Suprapubic skin (tissue), 4 donors: ENCODE data around the gene CHD2.

Experiments used
- POLR2A ChIP-seq, 2 donors: fragments of 450-650 bp; IDR thresholded peaks; one replicate each; pipeline ENCODE4 v1.6.1; 2017; ENCODE audit warnings: antibody characterized with exemption in 2 of 2, mild to moderate bottlenecking in 2 of 2, moderate library complexity in 2 of 2
- POLR2AphosphoS5 ChIP-seq, 3 donors: sonication (generic); formaldehyde crosslinking; IDR thresholded peaks; one replicate each; pipeline ENCODE4 v1.6.1; 2017; ENCODE audit warnings: antibody characterized with exemption in 3 of 3
- TF ChIP-seq, protein P1 (sequence below), 2 donors: fragments of 200-600 bp in 1 of 2; fragments of 450-650 bp in 1 of 2; sonication (generic) in 1 of 2; IDR thresholded peaks; one replicate each; pipeline ENCODE4 v1.5.1; 2016 to 2019; ENCODE audit warnings: antibody characterized with exemption in 2 of 2, mild to moderate bottlenecking in 1 of 2, moderate library complexity in 1 of 2

DNA sequence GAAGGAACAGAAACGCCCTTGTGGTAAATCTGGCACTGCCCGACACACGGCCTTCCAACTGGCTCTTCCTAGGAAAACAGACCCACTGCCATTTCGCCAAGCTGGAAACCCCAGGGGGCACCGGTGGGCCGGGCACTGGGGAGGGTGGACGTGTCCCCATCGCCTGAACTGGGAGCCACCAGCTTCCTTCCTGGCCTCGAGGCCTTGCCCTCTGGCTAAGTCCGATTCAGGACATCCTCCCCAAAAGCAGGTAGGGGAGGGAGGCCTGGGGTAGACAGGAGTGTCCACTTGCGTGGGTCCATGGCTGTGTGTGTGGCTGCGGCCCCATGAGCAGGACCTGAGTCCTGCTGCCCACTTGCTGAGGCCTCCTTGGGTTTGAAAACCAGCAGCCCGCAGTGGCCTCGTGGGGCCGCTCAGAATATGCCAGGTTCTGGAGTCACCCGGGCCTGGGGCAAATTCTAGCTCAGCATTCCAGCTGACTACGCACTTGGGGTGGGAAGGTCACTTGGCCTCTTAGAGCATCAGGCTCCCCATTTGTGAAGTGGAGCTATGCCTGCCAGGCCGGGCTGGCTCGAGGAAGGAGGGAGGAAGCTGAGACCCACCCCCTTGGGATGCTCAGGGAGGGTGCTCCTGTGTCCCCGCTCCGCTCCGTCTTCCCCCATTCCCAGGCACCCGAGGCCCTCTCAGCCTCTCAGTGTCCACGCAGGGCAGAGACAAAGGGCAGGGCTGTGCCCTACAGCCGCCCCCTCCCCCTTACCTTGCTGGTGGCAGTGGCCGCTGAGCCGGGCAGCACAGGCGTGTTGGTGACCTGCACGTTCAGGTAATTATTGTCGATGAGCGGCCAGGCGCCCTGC is 151.3 kb downstream of the CHD2 start:
- TF ChIP-seq, protein P1, sequence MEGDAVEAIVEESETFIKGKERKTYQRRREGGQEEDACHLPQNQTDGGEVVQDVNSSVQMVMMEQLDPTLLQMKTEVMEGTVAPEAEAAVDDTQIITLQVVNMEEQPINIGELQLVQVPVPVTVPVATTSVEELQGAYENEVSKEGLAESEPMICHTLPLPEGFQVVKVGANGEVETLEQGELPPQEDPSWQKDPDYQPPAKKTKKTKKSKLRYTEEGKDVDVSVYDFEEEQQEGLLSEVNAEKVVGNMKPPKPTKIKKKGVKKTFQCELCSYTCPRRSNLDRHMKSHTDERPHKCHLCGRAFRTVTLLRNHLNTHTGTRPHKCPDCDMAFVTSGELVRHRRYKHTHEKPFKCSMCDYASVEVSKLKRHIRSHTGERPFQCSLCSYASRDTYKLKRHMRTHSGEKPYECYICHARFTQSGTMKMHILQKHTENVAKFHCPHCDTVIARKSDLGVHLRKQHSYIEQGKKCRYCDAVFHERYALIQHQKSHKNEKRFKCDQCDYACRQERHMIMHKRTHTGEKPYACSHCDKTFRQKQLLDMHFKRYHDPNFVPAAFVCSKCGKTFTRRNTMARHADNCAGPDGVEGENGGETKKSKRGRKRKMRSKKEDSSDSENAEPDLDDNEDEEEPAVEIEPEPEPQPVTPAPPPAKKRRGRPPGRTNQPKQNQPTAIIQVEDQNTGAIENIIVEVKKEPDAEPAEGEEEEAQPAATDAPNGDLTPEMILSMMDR (IDR thresholded peaks at IDR 0.05) = no peak
- TF ChIP-seq POLR2A (IDR thresholded peaks at IDR 0.05) (no peak), POLR2AphosphoS5 (IDR thresholded peaks at IDR 0.05) (no peak)
